Placental epithelial cell (primary cell): Measurements from ENCODE around the gene BFSP2. TPM values are rescaled to one million over a fixed set of nuclear protein-coding genes. Genes with fewer than 3 reads are reported as not detected.

Source experiments
- total RNA-seq: library from RNA; depleted of rRNA; stranded (reverse); fragments of >200 nt; gene quantifications from 2 replicates; pipeline ENCODE4 v1.2.3, GENCODE V29; 2012

Gene BFSP2
- not detected in 2 replicates for total RNA-seq

GRCh38 chr3:133400006-133400515 is at the start of gene BFSP2:
Gene BFSP2, plus strand, starts transcription at chr3:133400056. Its CDS starts 28 bp downstream, at chr3:133400084.

Other genes starting within 250 kb of the BFSP2 start
- gene CDV3, start 173.6 kb downstream of the BFSP2 start, total RNA-seq = 159 and 203 TPM in 2 replicates